ENCODE data around the gene PTPN4.
"Not testable (repeated sequence)": the region's sequence is repeated elsewhere in the genome, so short reads cannot be mapped to it uniquely, and the experiment has no call there.

The PTPN4 gene

DNA sequence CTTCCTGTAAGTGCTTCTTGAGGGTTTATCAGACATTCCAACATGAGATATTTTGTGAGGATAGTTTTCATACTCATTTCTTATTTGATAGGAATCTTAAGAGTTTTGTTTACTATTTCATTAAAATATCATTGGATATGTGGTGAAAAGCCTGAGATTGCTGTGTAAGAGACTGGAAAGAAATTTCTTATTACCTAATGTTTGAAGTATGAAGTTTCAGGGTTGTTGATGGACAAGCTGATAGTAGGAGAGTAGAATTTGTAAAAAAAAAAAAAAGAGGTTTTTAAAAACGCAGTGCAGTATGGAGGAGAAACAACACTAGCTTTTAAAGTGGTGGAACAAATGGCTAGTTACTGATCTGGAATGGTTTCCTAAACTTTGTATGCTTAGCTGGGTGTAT is 260.8 kb downstream of the PTPN4 start:
- no peak for DNase-seq (ENCODE audit: low spot score)

DNA sequence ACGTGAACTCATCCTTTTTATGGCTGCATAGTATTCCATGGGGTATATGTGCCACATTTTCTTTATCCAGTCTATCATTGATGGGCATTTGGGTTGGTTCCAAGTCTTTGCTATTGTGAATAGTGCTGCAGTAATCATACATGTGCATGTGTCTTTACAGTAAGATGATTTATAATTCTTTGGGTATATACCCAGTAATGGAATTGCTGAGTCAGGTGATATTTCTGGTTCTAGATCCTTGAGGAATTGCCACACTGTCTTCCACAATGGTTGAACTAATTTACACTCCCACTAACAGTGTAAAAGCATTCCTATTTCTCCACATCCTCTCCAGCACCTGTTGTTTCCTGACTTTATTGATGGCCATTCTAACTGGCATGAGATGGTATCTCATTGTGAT is 262.8 kb downstream of the PTPN4 start:
- DNase-seq (ENCODE audit: low spot score), result not testable (repeated sequence)

- DNase-seq (ENCODE audit: low spot score), result no peak
Observed at GRCh38 chr2:120026890-120027289, 267.2 kb downstream of the PTPN4 start.

GRCh38 chr2:120028795-120029194 is 269.1 kb downstream of the PTPN4 start:
- DNase-seq (ENCODE audit: low spot score), result no peak

DNA sequence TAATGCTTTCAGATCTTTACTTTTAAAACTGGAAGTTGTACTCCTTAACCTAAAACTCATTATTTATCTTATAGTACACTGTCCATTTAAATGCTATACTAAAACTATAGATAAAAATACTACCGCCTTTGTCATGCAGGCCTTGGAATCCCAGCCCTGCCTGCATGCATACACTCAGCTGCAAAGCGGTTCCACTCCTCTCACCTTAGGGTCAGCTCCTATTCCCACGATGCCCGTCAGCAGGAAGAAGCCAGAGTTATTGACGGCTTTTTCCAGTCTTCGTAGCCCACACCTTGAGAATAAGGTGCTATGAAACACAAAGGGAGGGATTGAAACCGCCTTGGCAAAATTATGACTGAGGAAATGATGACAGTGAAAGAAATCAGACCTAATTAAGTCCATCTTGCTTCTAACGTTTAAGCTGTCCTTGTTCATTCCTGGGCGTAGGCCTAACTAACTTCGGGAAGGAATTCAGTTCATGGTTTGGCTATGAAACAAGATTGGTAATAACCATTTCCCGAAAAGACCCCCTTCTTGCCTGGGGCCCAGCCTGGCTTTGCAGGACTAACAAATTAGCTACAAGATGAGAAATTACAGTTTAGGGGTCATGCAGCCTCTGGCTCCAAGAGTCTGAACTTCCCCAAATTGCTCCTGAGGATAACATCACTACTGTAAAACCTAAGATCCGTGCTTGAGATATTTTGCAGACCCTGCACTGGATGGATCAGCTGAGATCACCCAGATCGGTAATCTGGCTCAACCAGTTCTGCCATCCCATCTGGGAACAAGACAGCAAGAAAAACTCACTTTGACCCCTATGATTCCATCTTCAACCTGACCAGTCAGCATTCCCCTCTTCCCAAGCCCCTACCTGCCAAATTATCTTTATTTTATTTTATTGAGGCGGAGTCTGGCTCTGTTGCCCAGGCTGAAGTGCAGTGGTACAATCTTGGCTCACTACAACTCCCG is 270.2 kb downstream of the PTPN4 start:
- no peak for DNase-seq (ENCODE audit: low spot score)

- DNase-seq (ENCODE audit: low spot score), result no peak
Observed at GRCh38 chr2:120032297-120032696, 272.6 kb downstream of the PTPN4 start.
